ENCODE results near the gene GJC2.

The GJC2 gene

GRCh38 chr1:228117335-228117734 is 32.4 kb upstream of the GJC2 start:
- DNase-seq = no peak

GRCh38 chr1:228118040-228118439 is 31.7 kb upstream of the GJC2 start:
- no peak for DNase-seq

GRCh38 chr1:228120351-228120750 is 29.4 kb upstream of the GJC2 start:
- DNase-seq = no peak

GRCh38 chr1:228120857-228121489 is 28.8 kb upstream of the GJC2 start:
- no peak for DNase-seq

GRCh38 chr1:228122921-228123441 is 26.7 kb upstream of the GJC2 start:
- no peak for DNase-seq

- no peak for DNase-seq
Measured at GRCh38 chr1:228123505-228123904, 26.2 kb upstream of the GJC2 start.

- DNase-seq = no peak
Measured at GRCh38 chr1:228125185-228125584, 24.5 kb upstream of the GJC2 start.

- no peak for DNase-seq
Measured at GRCh38 chr1:228131766-228132165, 18.0 kb upstream of the GJC2 start.

GRCh38 chr1:228134591-228134990 is 15.1 kb upstream of the GJC2 start:
- no peak for DNase-seq

GRCh38 chr1:228136901-228137300 is 12.8 kb upstream of the GJC2 start:
- DNase-seq = no peak

- DNase-seq = no peak
Measured at GRCh38 chr1:228139406-228139930, 10.3 kb upstream of the GJC2 start.

GRCh38 chr1:228139931-228140723 is 9.6 kb upstream of the GJC2 start, which contains the start of gene GUK1:
GUK1 (plus strand) TSS chr1:228140279; CDS start chr1:228140303, 24 bp downstream.
- peak; percentile 93 for DNase-seq

GRCh38 chr1:228140724-228141225 is 9.0 kb upstream of the GJC2 start:
- no peak for DNase-seq

- DNase-seq = no peak
Measured at GRCh38 chr1:228141226-228142044, 8.3 kb upstream of the GJC2 start.

- DNase-seq = no peak
Measured at GRCh38 chr1:228142155-228142691, 7.5 kb upstream of the GJC2 start.

- DNase-seq = no peak
Measured at GRCh38 chr1:228142701-228143136, 7.0 kb upstream of the GJC2 start.

GRCh38 chr1:228143480-228144192 is 6.1 kb upstream of the GJC2 start:
- no peak for DNase-seq

- DNase-seq = no peak
Measured at GRCh38 chr1:228144193-228144992, 5.3 kb upstream of the GJC2 start.

- no peak for DNase-seq
Measured at GRCh38 chr1:228144993-228145343, 4.8 kb upstream of the GJC2 start.

GRCh38 chr1:228145463-228146416 is 4.0 kb upstream of the GJC2 start:
- no peak for DNase-seq

Measured in NCI-H1417 treated with DMSO at 0.1 percent for 48 hours (cell line).